PC-3 (cell line): ENCODE data around the gene ADSS1. TPM values are rescaled to one million over a fixed set of nuclear protein-coding genes. Genes with fewer than 3 reads are reported as not detected.

Experiments
- ATAC-seq: fragments of 200-7000 bp; cut with Tn5 transposase; 2 replicates; pipeline ENCODE4 v1.9.1; 2020; ENCODE audit warnings: mild to moderate bottlenecking, moderate library complexity
- BruUV-seq: library from RNA; stranded (reverse); fragments of 400-500 nt; replicated peaks from 2 replicates; lab custom pipeline; 2021; lab: Mats Ljungman, UMichigan
- CTCF ChIA-PET: fragments of 300-600 bp; sonication (Branson Sonifier 250); formaldehyde crosslinking; loops from one replicate; lab custom pipeline; 2022; ENCODE audit warnings: antibody characterized with exemption; lab: Charles Lee
- POLR2A ChIA-PET: fragments of 300-600 bp; sonication (Branson Sonifier 250); formaldehyde crosslinking; loops from one replicate; lab custom pipeline; 2022; ENCODE audit warnings: antibody characterized with exemption; ENCODE audit not compliant: unreplicated experiment; lab: Charles Lee
- DNase-seq: peaks from one replicate; pipeline ENCODE4 v3.0.0-alpha.2; 2015
- H2AFZ ChIP-seq: fragments of 300-600 bp; sonication (generic); 2 replicates; pipeline ENCODE4 v1.6.0; 2016; ENCODE audit warnings: antibody characterized with exemption, low read length
- H3F3A ChIP-seq: fragments of 300-600 bp; sonication (generic); one replicate; pipeline ENCODE4 v1.6.0; 2017; ENCODE audit warnings: antibody characterized with exemption, low read length, control low read depth, mild to moderate bottlenecking; ENCODE audit not compliant: unreplicated experiment
- H3K27ac ChIP-seq: fragments of 300-600 bp; sonication (generic); 2 replicates; pipeline ENCODE4 v1.5.1; 2016; ENCODE audit warnings: mild to moderate bottlenecking, low read length
- H3K27me3 ChIP-seq: fragments of 300-600 bp; sonication (generic); 2 replicates; pipeline ENCODE4 v1.6.1; 2016; ENCODE audit warnings: low read length, mixed read lengths
- H3K36me3 ChIP-seq: fragments of 300-600 bp; sonication (generic); 2 replicates; pipeline ENCODE4 v1.6.1; 2016; ENCODE audit warnings: low read depth, mixed run types, low read length, mixed read lengths
- H3K4me1 ChIP-seq: fragments of 300-600 bp; sonication (generic); 2 replicates; pipeline ENCODE4 v1.5.1; 2016; ENCODE audit warnings: low read length; ENCODE audit not compliant: insufficient read depth
- H3K4me2 ChIP-seq: fragments of 300-600 bp; sonication (generic); 2 replicates; pipeline ENCODE4 v1.6.0; 2016; ENCODE audit warnings: low read length
- H3K4me3 ChIP-seq: fragments of 300-600 bp; sonication (generic); 2 replicates; pipeline ENCODE4 v1.5.1; 2016; ENCODE audit warnings: mild to moderate bottlenecking, low read length, mixed read lengths
- H3K79me2 ChIP-seq: fragments of 300-600 bp; sonication (generic); 2 replicates; pipeline ENCODE4 v1.6.1; 2017; ENCODE audit warnings: low read length, mixed read lengths
- H3K9ac ChIP-seq: fragments of 300-600 bp; sonication (generic); 2 replicates; pipeline ENCODE4 v1.6.0; 2016; ENCODE audit warnings: mild to moderate bottlenecking, low read length
- H3K9me2 ChIP-seq: fragments of 300-600 bp; sonication (generic); replicated peaks from 2 replicates; pipeline ENCODE4 v1.6.1; 2016; ENCODE audit warnings: mixed run types, low read length, mixed read lengths
- H3K9me3 ChIP-seq: fragments of 300-600 bp; sonication (generic); 2 replicates; pipeline ENCODE4 v1.6.1; 2016; ENCODE audit warnings: low read length, mixed read lengths
- H4K20me1 ChIP-seq: fragments of 300-600 bp; sonication (generic); 2 replicates; pipeline ENCODE4 v1.6.1; 2016; ENCODE audit warnings: low read length, mixed read lengths
- EZH2 ChIP-seq: fragments of 300-600 bp; sonication (generic); IDR thresholded peaks from one replicate; pipeline ENCODE4 v1.6.1; 2017; ENCODE audit warnings: antibody characterized with exemption, mild to moderate bottlenecking, low read length; ENCODE audit not compliant: unreplicated experiment
- EZH2phosphoT487 ChIP-seq: fragments of 300-600 bp; sonication (generic); IDR thresholded peaks from 2 replicates; pipeline ENCODE4 v1.6.1; 2018; ENCODE audit warnings: mild to moderate bottlenecking, antibody characterized with exemption, low read length, borderline replicate concordance
- intact Hi-C: fragments of 100-400 bp; cut with micrococcal nuclease; formaldehyde crosslinking; loops from 2 replicates; pipeline ENCODE4 v1.9.0; 2023
- total RNA-seq: library from RNA; depleted of rRNA; stranded (reverse); fragments of >200 nt; gene quantifications from 2 replicates; pipeline ENCODE4 v1.2.3, GENCODE V29; 2014
- TF ChIP-seq, protein P1 (sequence below): fragments of 300-600 bp; sonication (generic); conservative IDR thresholded peaks from 2 replicates; pipeline ENCODE4 v1.5.1; 2017; ENCODE audit warnings: antibody characterized with exemption, low read depth, mild to moderate bottlenecking, low read length

Gene ADSS1
- total RNA-seq, 1 experiment from 2014 or later, result 7.9 TPM

DNA sequence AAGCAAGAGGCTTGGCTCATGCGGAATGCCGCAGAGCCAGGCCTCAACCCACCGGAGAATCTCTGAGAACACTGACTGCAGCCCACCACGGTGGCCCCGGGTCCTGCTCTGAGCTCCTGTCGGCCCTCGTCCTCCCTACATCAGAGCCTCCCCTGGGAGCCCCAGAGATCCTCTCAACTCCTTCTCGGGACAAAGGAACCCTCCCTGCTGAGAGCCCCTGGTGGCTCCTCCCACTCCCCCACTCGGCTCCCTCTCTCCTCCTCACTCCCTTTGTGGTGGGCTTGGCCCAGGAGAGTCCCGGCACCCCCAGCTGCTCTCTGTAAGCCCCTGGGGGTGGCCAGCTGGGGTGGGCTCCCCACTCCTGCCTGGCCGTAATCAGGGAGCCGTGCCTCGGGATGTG is 45.7 kb upstream of the ADSS1 start:
- Histone ChIP-seq H3K4me2 (peak overlapping the region; percentile 80), H3K9me2 (no peaks in the 10 kb centered on the region), H2AFZ (peak overlapping the region; percentile 73), H3K4me3 (peak overlapping the region; percentile 45; the same call in 1 of the 2 replicates), H3F3A (no peaks in the 10 kb centered on the region), H4K20me1 (no peaks in the 10 kb centered on the region), H3K27ac (peak overlapping the region; percentile 81), H3K4me1 (peaks cover 62% of the 10 kb centered on the region), H3K79me2 (0 out of 2 replicates have a peak, but pooled peaks cover 5% of the 10 kb centered on the region), H3K9me3 (no peaks in the 10 kb centered on the region), H3K27me3 (no peaks in the 10 kb centered on the region), H3K36me3 (no peaks in the 10 kb centered on the region), H3K9ac (peak overlapping the region; percentile 82)
- ATAC-seq, result no peak
- ChIA-PET CTCF (no interaction called here), POLR2A (interaction anchor here (1.0 kb wide), 1 partner anchor 10 kb away, joined by 4 read pairs; no protein-coding TSS in a partner anchor)
- DNase-seq, result no peak
- intact Hi-C loops, result no loop called here
- TF ChIP-seq, protein P1, sequence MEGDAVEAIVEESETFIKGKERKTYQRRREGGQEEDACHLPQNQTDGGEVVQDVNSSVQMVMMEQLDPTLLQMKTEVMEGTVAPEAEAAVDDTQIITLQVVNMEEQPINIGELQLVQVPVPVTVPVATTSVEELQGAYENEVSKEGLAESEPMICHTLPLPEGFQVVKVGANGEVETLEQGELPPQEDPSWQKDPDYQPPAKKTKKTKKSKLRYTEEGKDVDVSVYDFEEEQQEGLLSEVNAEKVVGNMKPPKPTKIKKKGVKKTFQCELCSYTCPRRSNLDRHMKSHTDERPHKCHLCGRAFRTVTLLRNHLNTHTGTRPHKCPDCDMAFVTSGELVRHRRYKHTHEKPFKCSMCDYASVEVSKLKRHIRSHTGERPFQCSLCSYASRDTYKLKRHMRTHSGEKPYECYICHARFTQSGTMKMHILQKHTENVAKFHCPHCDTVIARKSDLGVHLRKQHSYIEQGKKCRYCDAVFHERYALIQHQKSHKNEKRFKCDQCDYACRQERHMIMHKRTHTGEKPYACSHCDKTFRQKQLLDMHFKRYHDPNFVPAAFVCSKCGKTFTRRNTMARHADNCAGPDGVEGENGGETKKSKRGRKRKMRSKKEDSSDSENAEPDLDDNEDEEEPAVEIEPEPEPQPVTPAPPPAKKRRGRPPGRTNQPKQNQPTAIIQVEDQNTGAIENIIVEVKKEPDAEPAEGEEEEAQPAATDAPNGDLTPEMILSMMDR, result no peak
- TF ChIP-seq EZH2 (no peak), EZH2phosphoT487 (no peak)
- TSS peak; percentile 38 for BruUV-seq

GRCh38 chr14:104678901-104679705 is 44.9 kb upstream of the ADSS1 start:
- no peak for DNase-seq
- Histone ChIP-seq H3K79me2 (0 out of 2 replicates have a peak, but pooled peaks cover 5% of the 10 kb centered on the region), H3K9me3 (no peaks in the 10 kb centered on the region), H3K27me3 (no peaks in the 10 kb centered on the region), H3F3A (no peaks in the 10 kb centered on the region), H3K27ac (peak overlapping the region; percentile 99; the same call in 1 of the 2 replicates), H3K4me1 (peaks cover 62% of the 10 kb centered on the region), H2AFZ (no peak overlapping the region), H3K9me2 (no peaks in the 10 kb centered on the region), H4K20me1 (no peaks in the 10 kb centered on the region), H3K4me2 (no peak overlapping the region), H3K36me3 (no peaks in the 10 kb centered on the region), H3K9ac (no peak overlapping the region), H3K4me3 (no peak overlapping the region)
- CTCF ChIA-PET, result no interaction called here
- intact Hi-C loops, result no loop called here
- BruUV-seq, result no TSS peak
- TF ChIP-seq, protein P1, result no peak
- POLR2A ChIA-PET, result no interaction called here
- no peak for ATAC-seq
